RWPE2 (cell line): ENCODE data around the gene DNM1.
A peak's percentile ranks its signal among the peaks of the same experiment; 100 is the strongest.

ENCODE experiments used
- ATAC-seq: fragments of 200-7000 bp; cut with Tn5 transposase; 3 replicates; pipeline ENCODE4 v1.9.1; 2021; ENCODE audit warnings: low read depth
- DNase-seq: peaks from one replicate; pipeline ENCODE4 v3.0.0-alpha.2; 2020; ENCODE audit warnings: low spot score
- H3K27ac ChIP-seq: fragments of 450-650 bp; 2 replicates; pipeline ENCODE4 v1.5.1; 2017; ENCODE audit warnings: mild to moderate bottlenecking; ENCODE audit not compliant: poor library complexity, severe bottlenecking
- H3K27me3 ChIP-seq: fragments of 250-450 bp; sonication (Bioruptor Pico); 2 replicates; pipeline ENCODE4 v1.5.1; 2021; ENCODE audit warnings: mild to moderate bottlenecking, moderate library complexity; ENCODE audit not compliant: insufficient read depth, poor library complexity, severe bottlenecking
- H3K36me3 ChIP-seq: fragments of 250-450 bp; sonication (Bioruptor Pico); 2 replicates; pipeline ENCODE4 v1.5.1; 2020; ENCODE audit warnings: low read depth, mild to moderate bottlenecking, moderate library complexity
- H3K4me1 ChIP-seq: fragments of 250-450 bp; sonication (Bioruptor Pico); 2 replicates; pipeline ENCODE4 v1.5.1; 2021; ENCODE audit warnings: mild to moderate bottlenecking, moderate library complexity; ENCODE audit not compliant: insufficient read depth, poor library complexity, severe bottlenecking
- H3K4me3 ChIP-seq: fragments of 250-450 bp; sonication (Bioruptor Pico); 2 replicates; pipeline ENCODE4 v1.5.1; 2021; ENCODE audit warnings: mild to moderate bottlenecking, moderate library complexity; ENCODE audit not compliant: severe bottlenecking
- H3K9me3 ChIP-seq: fragments of 250-450 bp; sonication (Bioruptor Pico); 2 replicates; pipeline ENCODE4 v1.5.1; 2021; ENCODE audit warnings: mild to moderate bottlenecking, moderate library complexity; ENCODE audit not compliant: severe bottlenecking
- TF ChIP-seq, protein P1 (sequence below): fragments of 450-650 bp; IDR thresholded peaks from one replicate; pipeline ENCODE4 v1.5.1; 2017; ENCODE audit warnings: mild to moderate bottlenecking, moderate library complexity; ENCODE audit not compliant: poor library complexity, severe bottlenecking

DNM1 gene

DNA sequence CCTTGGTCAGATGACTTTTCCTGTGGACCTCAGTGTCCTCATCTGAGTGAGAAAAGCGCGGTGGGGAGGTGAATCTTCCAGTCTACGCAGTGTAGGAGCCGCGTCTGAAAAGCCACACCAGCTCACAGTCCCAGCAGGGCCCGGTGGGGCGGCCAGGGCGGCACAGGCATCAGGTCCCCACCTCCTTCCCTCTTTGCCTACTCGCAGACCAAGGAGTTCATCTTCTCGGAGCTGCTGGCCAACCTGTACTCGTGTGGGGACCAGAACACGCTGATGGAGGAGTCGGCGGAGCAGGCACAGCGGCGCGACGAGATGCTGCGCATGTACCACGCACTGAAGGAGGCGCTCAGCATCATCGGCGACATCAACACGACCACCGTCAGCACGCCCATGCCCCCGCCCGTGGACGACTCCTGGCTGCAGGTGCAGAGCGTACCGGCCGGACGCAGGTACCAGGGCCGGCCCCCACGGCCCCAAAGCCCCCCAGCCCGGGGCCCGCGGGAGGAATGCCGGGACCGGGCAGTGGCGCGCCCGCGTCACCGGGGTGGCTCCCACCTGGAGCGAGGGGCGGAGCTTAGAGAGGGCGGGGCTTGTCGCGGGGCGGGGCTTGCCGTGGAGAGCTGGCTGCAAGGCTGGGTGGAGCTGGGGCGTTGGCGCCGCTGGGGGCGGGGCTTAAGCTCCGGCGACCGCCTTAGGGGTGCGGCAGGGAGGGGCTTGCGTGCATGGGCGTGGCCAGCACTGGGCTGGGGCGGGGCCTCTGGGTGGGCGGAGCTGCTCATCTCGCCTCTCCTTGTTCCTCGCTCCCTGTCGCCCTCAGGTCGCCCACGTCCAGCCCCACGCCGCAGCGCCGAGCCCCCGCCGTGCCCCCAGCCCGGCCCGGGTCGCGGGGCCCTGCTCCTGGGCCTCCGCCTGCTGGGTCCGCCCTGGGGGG, 47.0 kb downstream of the DNM1 start:
- ATAC-seq (peak; percentile 67), DNase-seq (peak; percentile 92)
- no peaks in the 10 kb centered on the region for H3K27me3 ChIP-seq
- H3K36me3 ChIP-seq, result no peaks in the 10 kb centered on the region
- H3K27ac ChIP-seq, result peak overlapping the region; percentile 25
- TF ChIP-seq, protein P1, sequence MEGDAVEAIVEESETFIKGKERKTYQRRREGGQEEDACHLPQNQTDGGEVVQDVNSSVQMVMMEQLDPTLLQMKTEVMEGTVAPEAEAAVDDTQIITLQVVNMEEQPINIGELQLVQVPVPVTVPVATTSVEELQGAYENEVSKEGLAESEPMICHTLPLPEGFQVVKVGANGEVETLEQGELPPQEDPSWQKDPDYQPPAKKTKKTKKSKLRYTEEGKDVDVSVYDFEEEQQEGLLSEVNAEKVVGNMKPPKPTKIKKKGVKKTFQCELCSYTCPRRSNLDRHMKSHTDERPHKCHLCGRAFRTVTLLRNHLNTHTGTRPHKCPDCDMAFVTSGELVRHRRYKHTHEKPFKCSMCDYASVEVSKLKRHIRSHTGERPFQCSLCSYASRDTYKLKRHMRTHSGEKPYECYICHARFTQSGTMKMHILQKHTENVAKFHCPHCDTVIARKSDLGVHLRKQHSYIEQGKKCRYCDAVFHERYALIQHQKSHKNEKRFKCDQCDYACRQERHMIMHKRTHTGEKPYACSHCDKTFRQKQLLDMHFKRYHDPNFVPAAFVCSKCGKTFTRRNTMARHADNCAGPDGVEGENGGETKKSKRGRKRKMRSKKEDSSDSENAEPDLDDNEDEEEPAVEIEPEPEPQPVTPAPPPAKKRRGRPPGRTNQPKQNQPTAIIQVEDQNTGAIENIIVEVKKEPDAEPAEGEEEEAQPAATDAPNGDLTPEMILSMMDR, result no peak
- no peaks in the 10 kb centered on the region for H3K4me1 ChIP-seq
- peak overlapping the region; percentile 59 for H3K4me3 ChIP-seq
- no peaks in the 10 kb centered on the region for H3K9me3 ChIP-seq

DNA sequence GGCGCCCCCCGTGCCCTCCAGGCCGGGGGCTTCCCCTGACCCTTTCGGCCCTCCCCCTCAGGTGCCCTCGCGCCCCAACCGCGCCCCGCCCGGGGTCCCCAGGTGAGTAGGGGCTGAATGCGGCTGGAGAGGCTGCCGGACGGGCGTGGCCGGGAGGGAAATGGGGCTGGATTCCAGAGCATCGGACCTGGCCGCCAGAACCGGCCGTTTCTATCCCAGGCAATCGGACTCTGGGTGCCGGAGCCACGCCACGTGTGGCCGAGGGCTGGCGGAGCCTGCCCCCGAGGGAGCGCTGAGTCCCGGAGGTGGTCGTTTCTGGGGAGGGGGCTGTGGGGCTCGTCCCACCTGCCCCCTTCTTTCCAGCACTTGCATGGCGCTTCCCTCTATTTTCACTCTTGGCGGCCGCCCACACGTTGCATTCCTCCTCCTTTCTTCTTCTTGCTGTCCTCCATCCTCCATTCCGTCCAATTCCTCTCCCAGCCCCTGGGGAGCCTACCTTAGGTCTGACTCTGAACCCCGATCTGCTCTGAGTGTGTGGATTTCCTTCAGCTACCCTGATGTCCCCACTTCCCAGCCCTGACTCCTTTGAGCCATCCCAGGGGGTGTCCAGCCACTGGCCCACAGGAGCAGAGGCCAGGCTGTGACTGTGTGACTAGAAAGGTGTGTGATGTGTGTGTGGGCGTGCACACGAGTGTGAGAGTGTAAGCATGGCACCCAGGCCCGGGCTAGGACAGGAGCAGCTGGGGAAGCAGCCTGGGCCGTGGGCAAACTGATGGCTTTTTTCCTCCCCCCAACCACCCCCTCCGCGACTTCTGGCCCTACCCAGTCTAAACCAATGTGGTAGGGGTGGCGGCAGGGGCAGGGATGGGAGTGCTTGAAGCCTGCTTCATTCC, 47.9 kb downstream of the DNM1 start:
- no peak for DNase-seq
- Histone ChIP-seq H3K27me3 (no peaks in the 10 kb centered on the region), H3K27ac (peak overlapping the region; percentile 25), H3K4me3 (peak overlapping the region; percentile 59), H3K4me1 (no peaks in the 10 kb centered on the region), H3K9me3 (no peaks in the 10 kb centered on the region), H3K36me3 (no peaks in the 10 kb centered on the region)
- ATAC-seq, result peak; percentile 1; the same call in 1 of the 3 replicates
- TF ChIP-seq, protein P1, result no peak

DNA sequence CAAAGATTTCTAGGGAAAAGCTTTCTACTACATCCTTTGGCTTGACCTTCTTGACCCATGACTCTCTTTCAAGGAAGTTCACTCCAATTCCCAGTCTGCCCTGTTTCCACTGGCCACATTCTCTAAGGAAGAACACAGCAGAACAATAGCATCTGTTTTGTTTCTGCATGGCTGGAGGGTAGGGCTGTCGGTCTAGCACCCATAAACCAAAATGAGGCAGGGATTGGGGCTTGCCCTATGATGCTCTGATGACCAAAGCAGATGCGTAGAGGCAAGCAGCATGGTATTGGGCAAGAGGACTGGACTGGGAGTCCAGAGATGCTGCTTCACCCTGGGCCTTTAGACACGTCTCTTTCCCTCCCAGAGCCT, 48.5 kb downstream of the DNM1 start:
- ATAC-seq (no peak), DNase-seq (no peak)
- peaks cover 2% of the 10 kb centered on the region for H3K36me3 ChIP-seq
- H3K27me3 ChIP-seq, result no peaks in the 10 kb centered on the region
- no peaks in the 10 kb centered on the region for H3K4me1 ChIP-seq
- TF ChIP-seq, protein P1, result no peak
- H3K9me3 ChIP-seq, result no peaks in the 10 kb centered on the region
- no peak overlapping the region for H3K4me3 ChIP-seq
- H3K27ac ChIP-seq, result no peak overlapping the region

DNA sequence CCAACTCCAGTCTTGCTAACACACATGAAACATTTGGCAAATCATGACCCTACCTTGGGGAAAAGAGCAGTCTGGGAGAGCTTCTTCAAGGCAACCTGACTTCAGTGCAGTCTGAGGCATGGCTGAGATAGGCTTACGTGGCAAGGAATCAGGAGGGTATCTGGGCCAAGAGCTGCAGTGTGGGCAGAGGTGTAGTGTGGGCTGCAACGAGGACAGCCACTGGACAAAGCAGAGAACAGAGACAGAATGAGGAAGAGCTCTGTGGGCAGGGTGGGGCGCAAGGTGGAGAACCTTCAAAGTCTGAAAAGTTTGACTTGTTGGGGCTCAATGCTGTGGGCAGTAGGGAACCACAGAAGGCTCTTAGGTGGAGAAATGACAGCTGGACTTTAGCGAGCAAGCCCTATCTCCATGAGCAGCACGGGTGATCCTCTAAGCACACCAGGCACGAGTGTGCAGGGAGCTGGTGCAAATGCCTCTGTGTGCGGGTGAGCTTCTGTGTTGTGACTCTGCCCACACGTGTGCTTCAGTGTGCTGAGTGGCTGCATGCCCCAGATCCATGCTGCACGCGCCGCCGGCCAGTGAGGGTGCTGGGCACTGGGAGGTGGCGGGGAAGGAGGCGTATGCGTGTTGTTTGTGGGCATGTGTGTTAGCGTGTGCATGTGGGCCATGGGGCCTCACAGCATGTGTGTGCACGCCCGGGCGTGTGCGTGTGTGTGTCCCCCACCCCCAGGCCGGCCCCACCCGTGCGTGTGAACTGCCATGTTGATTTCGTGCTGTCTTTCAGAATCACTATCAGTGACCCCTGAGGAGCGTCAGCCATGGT, 49.3 kb downstream of the DNM1 start:
- DNase-seq (no peak), ATAC-seq (no peak)
- Histone ChIP-seq H3K27me3 (no peaks in the 10 kb centered on the region), H3K9me3 (no peaks in the 10 kb centered on the region), H3K4me3 (no peak overlapping the region), H3K27ac (no peak overlapping the region), H3K4me1 (no peaks in the 10 kb centered on the region), H3K36me3 (peaks cover 10% of the 10 kb centered on the region)
- TF ChIP-seq, protein P1, result no peak
